Measurements from ENCODE around the gene TBC1D22A. TPM values are rescaled to one million over a fixed set of nuclear protein-coding genes. Genes with fewer than 3 reads are reported as not detected.

TBC1D22A gene
- total RNA-seq, 1 donor from 2014 or later: 10.6 TPM

GRCh38 chr22:47129902-47130635 is 367.6 kb downstream of the TBC1D22A start:
- H3K9me3 Mint-ChIP-seq: no peaks in the 10 kb centered on the region

GRCh38 chr22:47130883-47131631 is 368.6 kb downstream of the TBC1D22A start:
- H3K4me3 Mint-ChIP-seq: no peak overlapping the region

More at GRCh38 chr22:47129902-47130635, 367.6 kb downstream of the TBC1D22A start:
- no peaks in the 10 kb centered on the region for H4K20me1 ChIP-seq (ENCODE audit: low read depth)
- no peak for DNase-seq (ENCODE audit: low spot score)
- H3K4me3 ChIP-seq: no peak overlapping the region
- H3K27me3 ChIP-seq: no peaks in the 10 kb centered on the region
- no peak for TF ChIP-seq CTCF (IDR thresholded peaks at IDR 0.05)
- TF ChIP-seq EZH2phosphoT487 (IDR thresholded peaks at IDR 0.05): no peak
- TF ChIP-seq EZH2 (IDR thresholded peaks at IDR 0.05): no peak
- Mint-ChIP-seq H3K4me3 (no peak overlapping the region), H3K4me1 (no peaks in the 10 kb centered on the region), H3K27me3 (ENCODE audit: insufficient read depth, low read depth) (no peaks in the 10 kb centered on the region), H3K36me3 (no peaks in the 10 kb centered on the region), H3K27ac (no peak overlapping the region)
- H3K36me3 ChIP-seq: no peaks in the 10 kb centered on the region
- H3K4me1 ChIP-seq: peaks cover 8% of the 10 kb centered on the region
- H3K4me2 ChIP-seq: no peak overlapping the region
- no peak overlapping the region for H3K27ac ChIP-seq
- H3K79me2 ChIP-seq (ENCODE audit: low read depth): no peaks in the 10 kb centered on the region
- H3F3A ChIP-seq (ENCODE audit: low read depth): no peaks in the 10 kb centered on the region
- no peaks in the 10 kb centered on the region for H3K9me3 ChIP-seq (ENCODE audit: low read depth)
- no peak overlapping the region for H2AFZ ChIP-seq (replicated peaks)
- no peak overlapping the region for H3K9ac ChIP-seq

GRCh38 chr22:47131632-47132427 is 369.4 kb downstream of the TBC1D22A start:
- Histone ChIP-seq H4K20me1 (ENCODE audit: low read depth) (no peaks in the 10 kb centered on the region), H3K9ac (no peak overlapping the region), H3K79me2 (ENCODE audit: low read depth) (no peaks in the 10 kb centered on the region), H3K4me2 (no peak overlapping the region), H3K27ac (no peak overlapping the region), H3K9me3 (ENCODE audit: low read depth) (no peaks in the 10 kb centered on the region), H3K4me3 (no peak overlapping the region), H3K27me3 (no peaks in the 10 kb centered on the region), H3K36me3 (no peaks in the 10 kb centered on the region), H3K4me1 (peaks cover 8% of the 10 kb centered on the region), H2AFZ (replicated peaks) (no peak overlapping the region), H3F3A (ENCODE audit: low read depth) (no peaks in the 10 kb centered on the region)
- no peak overlapping the region for H3K4me3 Mint-ChIP-seq
- H3K27me3 Mint-ChIP-seq (ENCODE audit: insufficient read depth, low read depth): no peaks in the 10 kb centered on the region
- no peaks in the 10 kb centered on the region for H3K4me1 Mint-ChIP-seq
- H3K36me3 Mint-ChIP-seq: no peaks in the 10 kb centered on the region
- H3K9me3 Mint-ChIP-seq: no peaks in the 10 kb centered on the region
- no peak for TF ChIP-seq EZH2phosphoT487 (IDR thresholded peaks at IDR 0.05)
- TF ChIP-seq EZH2 (IDR thresholded peaks at IDR 0.05): no peak
- no peak for TF ChIP-seq CTCF (IDR thresholded peaks at IDR 0.05)
- no peak overlapping the region for H3K27ac Mint-ChIP-seq
- DNase-seq (ENCODE audit: low spot score): no peak

More at GRCh38 chr22:47130883-47131631, 368.6 kb downstream of the TBC1D22A start:
- Mint-ChIP-seq H3K4me1 (no peaks in the 10 kb centered on the region), H3K27ac (no peak overlapping the region), H3K36me3 (no peaks in the 10 kb centered on the region), H3K27me3 (ENCODE audit: insufficient read depth, low read depth) (no peaks in the 10 kb centered on the region), H3K9me3 (no peaks in the 10 kb centered on the region)
- Histone ChIP-seq H3K4me3 (no peak overlapping the region), H3K27ac (no peak overlapping the region), H3F3A (ENCODE audit: low read depth) (no peaks in the 10 kb centered on the region), H3K27me3 (no peaks in the 10 kb centered on the region), H4K20me1 (ENCODE audit: low read depth) (no peaks in the 10 kb centered on the region), H3K9me3 (ENCODE audit: low read depth) (no peaks in the 10 kb centered on the region), H3K79me2 (ENCODE audit: low read depth) (no peaks in the 10 kb centered on the region), H3K9ac (no peak overlapping the region), H3K4me2 (no peak overlapping the region), H3K36me3 (no peaks in the 10 kb centered on the region), H3K4me1 (peaks cover 8% of the 10 kb centered on the region), H2AFZ (replicated peaks) (no peak overlapping the region)
- TF ChIP-seq EZH2 (IDR thresholded peaks at IDR 0.05) (no peak), CTCF (IDR thresholded peaks at IDR 0.05) (no peak)
- no peak for DNase-seq (ENCODE audit: low spot score)

Measured in neural progenitor cell (in vitro differentiated cells).